Measurements from ENCODE around the gene ASB18. TPM values are rescaled to one million over a fixed set of nuclear protein-coding genes. Genes with fewer than 3 reads are reported as not detected.

Gene ASB18
- total RNA-seq, 4 donors from 2014 or later, result not detected

GRCh38 chr2:236177967-236178889, 86.0 kb downstream of the ASB18 start:
- DNase-seq (ENCODE audit: low spot score in 2 of 2), result peak in 1 of 2 donors; percentile 92
- intact Hi-C loops (cut with DNase I; ENCODE audit: low total_unique reads), result no loop called here
- H3K4me3 ChIP-seq (ENCODE audit: low read depth, poor library complexity, severe bottlenecking), result no peak overlapping the region
- WGBS, 2 donors, result 4 to 5% methylated on average over 52 to 57 of the region's 65 CpGs
- TF ChIP-seq CTCF (IDR thresholded peaks at IDR 0.05), result no peak
- TF ChIP-seq POLR2A (IDR thresholded peaks at IDR 0.05), result no peak

GRCh38 chr2:236177604-236177966, 86.6 kb downstream of the ASB18 start:
- 8 to 17% methylated on average over 20 of the region's 20 CpGs for WGBS, 2 donors
- H3K4me3 ChIP-seq (ENCODE audit: low read depth, poor library complexity, severe bottlenecking), result no peak overlapping the region
- TF ChIP-seq CTCF (IDR thresholded peaks at IDR 0.05), result no peak
- TF ChIP-seq POLR2A (IDR thresholded peaks at IDR 0.05), result no peak
- peak in 1 of 2 donors; percentile 88 for DNase-seq (ENCODE audit: low spot score in 2 of 2)
- intact Hi-C loops (cut with DNase I; ENCODE audit: low total_unique reads), result no loop called here

GRCh38 chr2:236176951-236177350, 87.3 kb downstream of the ASB18 start:
- TF ChIP-seq POLR2A (IDR thresholded peaks at IDR 0.05), result no peak
- no peak for TF ChIP-seq CTCF (IDR thresholded peaks at IDR 0.05)
- no peak overlapping the region for H3K4me3 ChIP-seq (ENCODE audit: low read depth, poor library complexity, severe bottlenecking)
- intact Hi-C loops (cut with DNase I; ENCODE audit: low total_unique reads), result no loop called here
- WGBS, 2 donors, result 64 to 67% methylated on average over 21 of the region's 21 CpGs
- DNase-seq (ENCODE audit: low spot score in 2 of 2), result peak in 1 of 2 donors; percentile 70

- intact Hi-C loops (cut with DNase I; ENCODE audit: low total_unique reads), result no loop called here
- 22 to 29% methylated on average over 7 of the region's 7 CpGs for WGBS, 2 donors
- H3K4me3 ChIP-seq (ENCODE audit: low read depth, poor library complexity, severe bottlenecking), result no peak overlapping the region
- DNase-seq (ENCODE audit: low spot score in 2 of 2), result peak in 1 of 2 donors; percentile 71
- TF ChIP-seq POLR2A (IDR thresholded peaks at IDR 0.05), result no peak
- no peak for TF ChIP-seq CTCF (IDR thresholded peaks at IDR 0.05)
Observed at GRCh38 chr2:236176417-236176816, 87.8 kb downstream of the ASB18 start.

GRCh38 chr2:236175548-236176150, 88.6 kb downstream of the ASB18 start:
- intact Hi-C loops (cut with DNase I; ENCODE audit: low total_unique reads), result no loop called here
- WGBS, 2 donors, result 46 to 61% methylated on average over 6 of the region's 6 CpGs
- TF ChIP-seq POLR2A (IDR thresholded peaks at IDR 0.05), result no peak
- TF ChIP-seq CTCF (IDR thresholded peaks at IDR 0.05), result no peak
- no peak overlapping the region for H3K4me3 ChIP-seq (ENCODE audit: low read depth, poor library complexity, severe bottlenecking)
- peak in 1 of 2 donors; percentile 67 for DNase-seq (ENCODE audit: low spot score in 2 of 2)
